22Rv1 (cell line): ENCODE measurements around the gene LNP1.

Experiments
- CTCF ChIP-seq: fragments of 450-650 bp; IDR thresholded peaks from 2 replicates; pipeline ENCODE4 v1.5.1; 2017; ENCODE audit warnings: mild to moderate bottlenecking
- ZFX ChIP-seq: fragments of 450-650 bp; IDR thresholded peaks from 2 replicates; pipeline ENCODE4 v1.6.1; 2017; ENCODE audit warnings: antibody characterized with exemption, borderline replicate concordance

- TF ChIP-seq CTCF = no peak
- no peak for TF ChIP-seq ZFX
These were observed 19.5 kb downstream of the LNP1 start for GRCh38 chr3:100420885-100421284.
